H1 (cell line): Measurements from ENCODE around the gene GAREM2. TPM values are rescaled to one million over a fixed set of nuclear protein-coding genes. Genes with fewer than 3 reads are reported as not detected.

ENCODE experiments used
- CTCF ChIA-PET: fragments of 300-600 bp; sonication (Branson Sonifier 250); formaldehyde crosslinking; loops from one replicate; lab custom pipeline; 2021; ENCODE audit not compliant: partially characterized antibody; lab: Charles Lee
- POLR2A ChIA-PET: fragments of 300-600 bp; sonication (Branson Sonifier 250); formaldehyde crosslinking; loops from one replicate; lab custom pipeline; 2021; ENCODE audit warnings: inconsistent platforms; ENCODE audit not compliant: partially characterized antibody; lab: Charles Lee
- DNase-seq, 2 experiments: peaks; one replicate each; pipeline versions ENCODE4 v3.0.0 to v3.0.0-alpha.2; 2010 to 2022; ENCODE audit warnings: low spot score in 2 of 2, low read depth in 1 of 2, mixed read lengths in 1 of 2
- FAIRE-seq: peaks from 2 replicates; lab custom pipeline; 2011; peaks lifted over from hg19 to GRCh38; lab: Jason Lieb, UNC
- H2AFZ ChIP-seq: 2 replicates; pipeline ENCODE4 v1.8.1; 2012; ENCODE audit warnings: low read length, inconsistent platforms
- H2AK5ac ChIP-seq: 2 replicates; pipeline ENCODE4 v1.6.1; 2013; ENCODE audit warnings: low read depth, low read length
- H2BK120ac ChIP-seq: replicated peaks from 2 replicates; pipeline ENCODE3; 2013; ENCODE audit warnings: low read depth, low read length, inconsistent platforms
- H2BK12ac ChIP-seq: 2 replicates; pipeline ENCODE4 v1.6.1; 2013; ENCODE audit warnings: low read depth, low read length
- H2BK15ac ChIP-seq: 2 replicates; pipeline ENCODE4 v1.6.1; 2013; ENCODE audit warnings: low read length
- H2BK20ac ChIP-seq: 2 replicates; pipeline ENCODE4 v1.6.1; 2013; ENCODE audit warnings: low read length
- H2BK5ac ChIP-seq: 2 replicates; pipeline ENCODE4 v1.6.1; 2013; ENCODE audit warnings: low read depth, low read length
- H3K14ac ChIP-seq: 2 replicates; pipeline ENCODE4 v1.6.1; 2013; ENCODE audit warnings: inconsistent platforms; ENCODE audit not compliant: insufficient read length
- H3K18ac ChIP-seq: 2 replicates; pipeline ENCODE4 v1.6.1; 2013; ENCODE audit warnings: low read length; ENCODE audit errors: extremely low read depth
- H3K23ac ChIP-seq: 2 replicates; pipeline ENCODE4 v1.6.1; 2013; ENCODE audit warnings: inconsistent platforms; ENCODE audit not compliant: insufficient read length
- H3K23me2 ChIP-seq: 2 replicates; pipeline ENCODE4 v1.6.1; 2013; ENCODE audit warnings: low read depth, low read length
- H3K27ac ChIP-seq: 2 replicates; pipeline ENCODE4 v1.6.1; 2011; ENCODE audit warnings: low read depth, low read length, inconsistent platforms
- H3K27me3 ChIP-seq, 4 experiments: replicated peaks in 1 of 4; 1 replicate in 1 of 4; 2 replicates in 3 of 4; pipeline versions ENCODE4 v1.6.1 to v1.8.1; 2011 to 2013; ENCODE audit warnings: low read length in 3 of 4, mild to moderate bottlenecking in 3 of 4, inconsistent platforms in 2 of 4, mixed read lengths in 2 of 4, moderate library complexity in 1 of 4; ENCODE audit not compliant: control insufficient read depth in 3 of 4, insufficient read depth in 3 of 4; ENCODE audit errors: extremely low read depth in 1 of 4
- H3K36me3 ChIP-seq, 4 experiments: 2 replicates each; pipeline versions ENCODE4 v1.6.1 to v1.8.1; 2011 to 2013; ENCODE audit warnings: mild to moderate bottlenecking in 4 of 4, low read length in 3 of 4, moderate library complexity in 2 of 4, control low read depth in 1 of 4, inconsistent platforms in 1 of 4; ENCODE audit not compliant: insufficient read depth in 4 of 4, control insufficient read depth in 2 of 4
- H3K4ac ChIP-seq: replicated peaks from 2 replicates; pipeline ENCODE3; 2013; ENCODE audit warnings: low read length, low read depth, mixed read lengths, inconsistent platforms; ENCODE audit not compliant: insufficient read length
- H3K4me1 ChIP-seq, 4 experiments: replicated peaks in 1 of 4; 1 replicate in 1 of 4; 2 replicates in 3 of 4; pipeline versions ENCODE4 v1.6.1 to v1.8.1; 2011 to 2013; ENCODE audit warnings: low read length in 3 of 4, inconsistent platforms in 2 of 4, mixed read lengths in 1 of 4; ENCODE audit not compliant: insufficient read depth in 4 of 4, control insufficient read depth in 3 of 4
- H3K4me2 ChIP-seq, 2 experiments: 2 replicates each; pipeline versions ENCODE4 v1.6.1 to v1.8.1; 2011 to 2013; ENCODE audit warnings: low read depth in 2 of 2, low read length in 2 of 2, control low read depth in 1 of 2, inconsistent platforms in 1 of 2, mild to moderate bottlenecking in 1 of 2; ENCODE audit not compliant: insufficient read depth in 1 of 2
- H3K4me3 ChIP-seq, 4 experiments: fragments of 200-600, 300-600 bp in 1 of 4; sonication (generic), shearing (Covaris generic), sonication (Bioruptor Twin) in 1 of 4; 2 replicates each; pipeline versions ENCODE4 v1.5.1 to v1.8.1; 2011 to 2016; ENCODE audit warnings: low read length in 4 of 4, low read depth in 3 of 4, control low read depth in 2 of 4, inconsistent platforms in 2 of 4, mild to moderate bottlenecking in 2 of 4, mixed read lengths in 1 of 4, moderate library complexity in 1 of 4; ENCODE audit not compliant: insufficient read depth in 2 of 4; ENCODE audit errors: extremely low read depth in 1 of 4
- H3K56ac ChIP-seq: replicated peaks from 2 replicates; pipeline ENCODE3; 2013; ENCODE audit warnings: low read depth, mild to moderate bottlenecking, mixed read lengths, low read length, inconsistent platforms; ENCODE audit not compliant: insufficient read length
- H3K79me1 ChIP-seq: 2 replicates; pipeline ENCODE4 v1.6.1; 2013; ENCODE audit warnings: low read depth, low read length, control low read depth
- H3K79me2 ChIP-seq, 2 experiments: 2 replicates each; pipeline versions ENCODE4 v1.6.1 to v1.8.1; 2012 to 2013; ENCODE audit warnings: low read length in 2 of 2, mild to moderate bottlenecking in 2 of 2, inconsistent platforms in 1 of 2; ENCODE audit not compliant: insufficient read depth in 2 of 2, control insufficient read depth in 1 of 2
- H3K9ac ChIP-seq, 4 experiments: replicated peaks in 1 of 4; 1 replicate in 1 of 4; 2 replicates in 3 of 4; pipeline versions ENCODE4 v1.6.1 to v1.8.1; 2011 to 2013; ENCODE audit warnings: low read depth in 3 of 4, low read length in 3 of 4, control low read depth in 2 of 4, mild to moderate bottlenecking in 2 of 4, moderate library complexity in 2 of 4, inconsistent platforms in 1 of 4; ENCODE audit errors: extremely low read depth in 1 of 4
- H3K9me3 ChIP-seq, 2 experiments: 2 replicates each; pipeline versions ENCODE4 v1.6.1 to v1.8.1; 2012 to 2013; ENCODE audit warnings: mild to moderate bottlenecking in 2 of 2, moderate library complexity in 2 of 2, control low read depth in 1 of 2, inconsistent platforms in 1 of 2, low read depth in 1 of 2, low read length in 1 of 2, mixed read lengths in 1 of 2; ENCODE audit not compliant: insufficient read depth in 2 of 2
- H4K20me1 ChIP-seq, 2 experiments: replicated peaks in 1 of 2; 2 replicates each; pipeline versions ENCODE3 to v1.8.1; 2011 to 2013; ENCODE audit warnings: inconsistent platforms in 2 of 2, low read length in 2 of 2, mild to moderate bottlenecking in 1 of 2; ENCODE audit not compliant: insufficient read depth in 2 of 2, control insufficient read depth in 1 of 2
- H4K5ac ChIP-seq: 2 replicates; pipeline ENCODE4 v1.6.1; 2013; ENCODE audit warnings: low read length, low read depth, mixed read lengths, inconsistent platforms; ENCODE audit not compliant: insufficient read length
- H4K8ac ChIP-seq: 2 replicates; pipeline ENCODE4 v1.8.0; 2013; ENCODE audit warnings: mild to moderate bottlenecking, moderate library complexity, low read length, inconsistent platforms; ENCODE audit not compliant: insufficient read depth; ENCODE audit errors: extremely low read depth
- H4K91ac ChIP-seq: replicated peaks from 2 replicates; pipeline ENCODE3; 2013; ENCODE audit warnings: low read length, mixed read lengths, inconsistent platforms; ENCODE audit not compliant: insufficient read length
- POLR2A ChIP-seq, 2 experiments: IDR thresholded peaks; 1 replicate in 1 of 2; 2 replicates in 1 of 2; pipeline ENCODE4 v1.6.1; 2011; ENCODE audit warnings: low read depth in 2 of 2, low read length in 2 of 2, mild to moderate bottlenecking in 2 of 2; ENCODE audit errors: control extremely low read depth in 1 of 2
- POLR2AphosphoS5 ChIP-seq: IDR thresholded peaks from 2 replicates; pipeline ENCODE4 v1.6.1; 2011; ENCODE audit warnings: low read depth, low read length
- SAP30 ChIP-seq: fragments of 300-600 bp; sonication (generic); IDR thresholded peaks from 2 replicates; pipeline ENCODE4 v1.7.1; 2012; ENCODE audit warnings: low read length, moderate library complexity, mild to moderate bottlenecking, inconsistent platforms; ENCODE audit not compliant: insufficient read depth, insufficient replicate concordance
- WGBS, 2 experiments: shearing (Covaris generic) in 1 of 2; methylation state at CpG; one replicate each; pipeline versions ENCODE4 v1.1.6 to v1.1.7; 2013 to 2015; ENCODE audit warnings: low lambda C conversion rate in 2 of 2, mixed read lengths in 2 of 2, inconsistent platforms in 1 of 2, low coverage in 1 of 2, missing lambda C conversion rate in 1 of 2; ENCODE audit not compliant: insufficient replicate concordance in 2 of 2, insufficient coverage in 1 of 2, insufficient read length in 1 of 2; ENCODE audit errors: extremely low coverage in 1 of 2, missing lambda C conversion rate in 1 of 2; 5-methylcytosine and 5-hydroxymethylcytosine counted together
- polyA plus RNA-seq, 7 experiments: library from polyadenylated mRNA; depleted of rRNA in 3 of 7; stranded (reverse) in 5 of 7; unstranded in 2 of 7; fragments of >200 nt in 5 of 7; fragments of 200-250 nt in 2 of 7; gene quantifications; 1 replicate in 5 of 7; 2 replicates in 1 of 7; 4 replicates in 1 of 7; pipeline versions ENCODE4 v1.2.1 to v1.2.3, GENCODE V29; 2011 to 2013; ENCODE audit warnings: missing spikeins in 2 of 7, mixed read lengths in 2 of 7
- total RNA-seq: library from RNA; stranded (reverse); fragmentation: NEBNext Ultra II Directional; extraction: Animal tissue kit (Norgen Biotek cat#: 25700); gene quantifications from 2 replicates; pipeline ENCODE4 v1.2.1, GENCODE V29; 2021

GAREM2 gene
- total and polyA plus RNA-seq, 2 of the 8 experiments (the other 6 are each of a cell fraction or from before 2014, with no cell fraction given): 19.9 TPM

DNA sequence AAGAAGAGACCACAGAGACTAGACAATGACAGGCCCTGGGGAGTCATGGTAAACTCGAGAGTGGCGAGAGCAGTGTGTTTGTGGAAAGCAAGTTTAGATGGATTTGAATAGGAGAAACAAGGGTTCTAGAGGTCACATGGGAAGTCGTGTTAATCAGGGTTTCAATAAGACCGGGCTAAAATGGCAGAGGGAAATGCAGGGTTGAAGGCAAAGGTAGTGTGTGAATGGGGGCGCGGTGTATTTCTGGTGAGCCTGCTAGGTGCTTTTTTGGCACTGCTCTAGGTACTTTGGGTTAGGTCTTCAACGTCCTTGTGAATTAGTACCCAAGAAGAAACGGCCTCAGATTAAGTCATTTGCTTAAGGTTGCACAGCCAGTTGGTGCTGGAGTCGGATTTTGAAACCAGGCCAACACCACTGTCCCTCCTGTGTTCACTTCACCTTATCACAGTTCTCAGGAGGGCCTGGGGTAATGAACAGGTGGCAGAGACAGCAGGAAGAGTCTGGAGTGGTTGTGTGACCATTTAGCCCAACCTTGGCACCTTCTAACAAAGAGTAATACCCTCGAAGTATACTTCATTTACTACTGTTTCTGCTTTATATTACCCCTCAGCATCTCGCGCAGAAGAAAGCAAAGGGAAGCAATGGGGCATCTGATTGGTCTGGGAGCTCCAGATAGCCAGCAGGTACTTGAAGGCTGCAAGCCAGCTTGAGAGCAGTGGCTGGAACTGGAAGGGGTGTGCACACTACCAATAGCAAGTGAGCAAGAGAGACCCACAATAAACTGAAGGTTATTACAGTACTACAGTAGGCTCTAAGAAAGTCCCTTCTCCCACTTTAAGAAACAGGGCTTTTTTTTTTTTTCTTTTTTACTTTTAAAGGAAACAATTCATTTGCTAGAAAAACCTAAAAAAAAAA, 33.4 kb upstream of the GAREM2 start:
- H3K23ac ChIP-seq: no peak overlapping the region
- no peak overlapping the region for H3K18ac ChIP-seq
- no peak overlapping the region for H4K8ac ChIP-seq
- no peak for DNase-seq
- H4K20me1 ChIP-seq: peaks cover 1 to 2% of the 10 kb centered on the region in 2 experiments
- H2AK5ac ChIP-seq: no peak overlapping the region
- 0 out of 2 replicates have a peak, but pooled peaks have one; percentile 22 for TF ChIP-seq POLR2AphosphoS5
- TF ChIP-seq POLR2A (IDR thresholded peaks at IDR 0.05; ENCODE audit: control extremely low read depth in 1 of 2, low read depth in 2 of 2, low read length in 2 of 2): 0 out of 3 replicates have a peak, but pooled peaks of 1 of the 2 experiments have one; percentile 33
- no peak for TF ChIP-seq SAP30
- TF ChIP-seq, all 59 proteins: peak for 2
- Histone ChIP-seq H2BK12ac (no peak overlapping the region), H3K56ac (no peak overlapping the region), H4K91ac (no peak overlapping the region), H3K27ac (no peak overlapping the region), H3K27me3 (no peaks in the 10 kb centered on the region), H3K9me3 (no peaks in the 10 kb centered on the region), H3K4ac (no peak overlapping the region), H2BK20ac (no peak overlapping the region), H3K23me2 (no peaks in the 10 kb centered on the region), H2BK120ac (no peak overlapping the region), H3K79me1 (no peaks in the 10 kb centered on the region), H2BK15ac (no peak overlapping the region), H3K4me3 (no peak overlapping the region), H3K4me2 (no peak overlapping the region), H3K9ac (no peak overlapping the region; a peak in 1 of 7 replicates), H2AFZ (no peak overlapping the region), H4K5ac (no peak overlapping the region), H3K4me1 (peaks cover 0 to 4% (median 2%) of the 10 kb centered on the region in 4 experiments; a peak in 1 of 7 replicates), H3K36me3 (peaks cover 0 to 6% (median 0%) of the 10 kb centered on the region in 4 experiments; a peak in 1 of 8 replicates), H2BK5ac (no peak overlapping the region), H3K79me2 (no peaks in the 10 kb centered on the region), H3K14ac (no peak overlapping the region)
- CTCF ChIA-PET: interaction anchor here (0.8 to 11.3 kb wide), 3 partner anchors 53 to 155 kb away, joined by 3 to 92 read pairs (median 15); no protein-coding TSS in a partner anchor
- POLR2A ChIA-PET: interaction anchor here (0.9 to 1.1 kb wide), 3 partner anchors 12 to 71 kb away, joined by 3 to 4 read pairs (median 3); no protein-coding TSS in a partner anchor
- no peak for FAIRE-seq
- WGBS, 2 experiments: 86% methylated on average over 12 of the region's 12 CpGs; no CpG with 5 or more reads in 1 of the 2 experiments
